Measurements from ENCODE around the gene CEP135. TPM values are rescaled to one million over a fixed set of nuclear protein-coding genes. Genes with fewer than 3 reads are reported as not detected.
"Not testable (repeated sequence)": the region's sequence is repeated elsewhere in the genome, so short reads cannot be mapped to it uniquely, and the experiment has no call there.

Gene CEP135
- total RNA-seq, 3 donors from 2014 or later = 14.4 to 15.5 (median 14.7) TPM

- H3K4me1 Mint-ChIP-seq (ENCODE audit: low read depth) = no peaks in the 10 kb centered on the region
- no peak overlapping the region for H3K4me3 Mint-ChIP-seq
- H3K9me3 Mint-ChIP-seq = peaks cover 14% of the 10 kb centered on the region
- ATAC-seq (no peak), DNase-seq (no peak)
- H3K36me3 Mint-ChIP-seq (ENCODE audit: insufficient read depth) = peaks cover 9% of the 10 kb centered on the region
- H3K27me3 Mint-ChIP-seq (ENCODE audit: low read depth) = no peaks in the 10 kb centered on the region
These were observed 17.7 kb upstream of the CEP135 start for GRCh38 chr4:55931043-55931442.

- DNase-seq (no peak), ATAC-seq (no peak)
- H3K9me3 Mint-ChIP-seq = peaks cover 19% of the 10 kb centered on the region
- H3K4me3 Mint-ChIP-seq = no peak overlapping the region
- H3K4me1 Mint-ChIP-seq (ENCODE audit: low read depth) = no peaks in the 10 kb centered on the region
- H3K36me3 Mint-ChIP-seq (ENCODE audit: insufficient read depth) = peaks cover 13% of the 10 kb centered on the region
- no peaks in the 10 kb centered on the region for H3K27me3 Mint-ChIP-seq (ENCODE audit: low read depth)
These were observed 16.9 kb upstream of the CEP135 start for GRCh38 chr4:55931833-55932232.

GRCh38 chr4:55932511-55932910 is 16.2 kb upstream of the CEP135 start:
- no peaks in the 10 kb centered on the region for H3K4me1 Mint-ChIP-seq (ENCODE audit: low read depth)
- no peaks in the 10 kb centered on the region for H3K27me3 Mint-ChIP-seq (ENCODE audit: low read depth)
- peaks cover 20% of the 10 kb centered on the region for H3K9me3 Mint-ChIP-seq
- H3K4me3 Mint-ChIP-seq = no peak overlapping the region
- H3K36me3 Mint-ChIP-seq (ENCODE audit: insufficient read depth) = peaks cover 14% of the 10 kb centered on the region
- DNase-seq (no peak), ATAC-seq (no peak)

GRCh38 chr4:55933611-55934010 is 15.1 kb upstream of the CEP135 start:
- H3K4me3 Mint-ChIP-seq = no peak overlapping the region
- no peak for ATAC-seq
- H3K9me3 Mint-ChIP-seq = peaks cover 21% of the 10 kb centered on the region
- no peaks in the 10 kb centered on the region for H3K27me3 Mint-ChIP-seq (ENCODE audit: low read depth)
- DNase-seq = no peak
- H3K4me1 Mint-ChIP-seq (ENCODE audit: low read depth) = no peaks in the 10 kb centered on the region
- peaks cover 19% of the 10 kb centered on the region for H3K36me3 Mint-ChIP-seq (ENCODE audit: insufficient read depth)

- H3K27me3 Mint-ChIP-seq (ENCODE audit: low read depth); H3K4me3 Mint-ChIP-seq; H3K4me1 Mint-ChIP-seq (ENCODE audit: low read depth); DNase-seq; ATAC-seq: not testable (repeated sequence)
- H3K9me3 Mint-ChIP-seq = peaks cover 40% of the 10 kb centered on the region
- H3K36me3 Mint-ChIP-seq (ENCODE audit: insufficient read depth) = peaks cover 38% of the 10 kb centered on the region
These were observed 12.8 kb upstream of the CEP135 start for GRCh38 chr4:55935907-55936306.

- no peak for ATAC-seq
- Mint-ChIP-seq H3K9me3 (peaks cover 40% of the 10 kb centered on the region), H3K36me3 (ENCODE audit: insufficient read depth) (peaks cover 40% of the 10 kb centered on the region)
These were observed 10.3 kb upstream of the CEP135 start for GRCh38 chr4:55938481-55938880.

GRCh38 chr4:55939421-55939820 is 9.3 kb upstream of the CEP135 start:
- DNase-seq (no peak), ATAC-seq (no peak)
- peaks cover 42% of the 10 kb centered on the region for H3K9me3 Mint-ChIP-seq
- no peaks in the 10 kb centered on the region for H3K27me3 Mint-ChIP-seq (ENCODE audit: low read depth)
- H3K4me1 Mint-ChIP-seq (ENCODE audit: low read depth) = no peaks in the 10 kb centered on the region
- H3K4me3 Mint-ChIP-seq = no peak overlapping the region
- H3K36me3 Mint-ChIP-seq (ENCODE audit: insufficient read depth) = peaks cover 37% of the 10 kb centered on the region

More at GRCh38 chr4:55938481-55938880, 10.3 kb upstream of the CEP135 start:
- no peak for DNase-seq
- H3K4me1 Mint-ChIP-seq (ENCODE audit: low read depth) = no peaks in the 10 kb centered on the region
- H3K4me3 Mint-ChIP-seq = no peak overlapping the region
- H3K27me3 Mint-ChIP-seq (ENCODE audit: low read depth) = no peaks in the 10 kb centered on the region

GRCh38 chr4:55941881-55942396 is 6.8 kb upstream of the CEP135 start:
- Mint-ChIP-seq H3K4me3 (no peak overlapping the region), H3K9me3 (peaks cover 36% of the 10 kb centered on the region), H3K27me3 (ENCODE audit: low read depth) (no peaks in the 10 kb centered on the region), H3K36me3 (ENCODE audit: insufficient read depth) (peaks cover 39% of the 10 kb centered on the region), H3K4me1 (ENCODE audit: low read depth) (peaks cover 16% of the 10 kb centered on the region)
- DNase-seq (no peak), ATAC-seq (no peak)

- no peaks in the 10 kb centered on the region for H3K27me3 Mint-ChIP-seq (ENCODE audit: low read depth)
- DNase-seq (no peak), ATAC-seq (peak; percentile 1)
- H3K9me3 Mint-ChIP-seq = peaks cover 6% of the 10 kb centered on the region
- peak overlapping the region; percentile 95 for H3K4me3 Mint-ChIP-seq
- peaks cover 46% of the 10 kb centered on the region for H3K4me1 Mint-ChIP-seq (ENCODE audit: low read depth)
- peaks cover 8% of the 10 kb centered on the region for H3K36me3 Mint-ChIP-seq (ENCODE audit: insufficient read depth)
These were observed 1.4 kb upstream of the CEP135 start for GRCh38 chr4:55947254-55947882.

- ATAC-seq = peak; percentile 46 to 47
- peak; percentile 27 for DNase-seq
- H3K36me3 Mint-ChIP-seq (ENCODE audit: insufficient read depth) = peaks cover 13% of the 10 kb centered on the region
- H3K27me3 Mint-ChIP-seq (ENCODE audit: low read depth) = no peaks in the 10 kb centered on the region
- peaks cover 46% of the 10 kb centered on the region for H3K4me1 Mint-ChIP-seq (ENCODE audit: low read depth)
- H3K4me3 Mint-ChIP-seq = peak overlapping the region; percentile 95
- H3K9me3 Mint-ChIP-seq = peaks cover 6% of the 10 kb centered on the region
These were observed 626 bp upstream of the CEP135 start for GRCh38 chr4:55947912-55948725.

GRCh38 chr4:55949482-55949802 is 697 bp downstream of the CEP135 start:
- peak overlapping the region; percentile 95 for H3K4me3 Mint-ChIP-seq
- peaks cover 46% of the 10 kb centered on the region for H3K4me1 Mint-ChIP-seq (ENCODE audit: low read depth)

GRCh38 chr4:55951191-55951922 is 2.6 kb downstream of the CEP135 start:
- H3K27me3 Mint-ChIP-seq (ENCODE audit: low read depth) = no peaks in the 10 kb centered on the region
- H3K4me1 Mint-ChIP-seq (ENCODE audit: low read depth) = peaks cover 34% of the 10 kb centered on the region
- peak overlapping the region; percentile 25 for H3K4me3 Mint-ChIP-seq
- no peak for DNase-seq
- no peak for ATAC-seq
- H3K36me3 Mint-ChIP-seq (ENCODE audit: insufficient read depth) = peaks cover 25% of the 10 kb centered on the region
- H3K9me3 Mint-ChIP-seq = no peaks in the 10 kb centered on the region

More at GRCh38 chr4:55949482-55949802, 697 bp downstream of the CEP135 start:
- H3K27me3 Mint-ChIP-seq (ENCODE audit: low read depth) = no peaks in the 10 kb centered on the region
- ATAC-seq (no peak), DNase-seq (no peak)
- H3K9me3 Mint-ChIP-seq = peaks cover 4% of the 10 kb centered on the region
- peaks cover 20% of the 10 kb centered on the region for H3K36me3 Mint-ChIP-seq (ENCODE audit: insufficient read depth)

- DNase-seq = no peak
- no peaks in the 10 kb centered on the region for H3K9me3 Mint-ChIP-seq
- H3K36me3 Mint-ChIP-seq (ENCODE audit: insufficient read depth) = peaks cover 41% of the 10 kb centered on the region
- H3K4me3 Mint-ChIP-seq = no peak overlapping the region
- H3K4me1 Mint-ChIP-seq (ENCODE audit: low read depth) = peaks cover 3% of the 10 kb centered on the region
- no peak for ATAC-seq
- no peaks in the 10 kb centered on the region for H3K27me3 Mint-ChIP-seq (ENCODE audit: low read depth)
These were observed 7.0 kb downstream of the CEP135 start for GRCh38 chr4:55955710-55956109.

- H3K27me3 Mint-ChIP-seq (ENCODE audit: low read depth) = no peaks in the 10 kb centered on the region
- peaks cover 49% of the 10 kb centered on the region for H3K36me3 Mint-ChIP-seq (ENCODE audit: insufficient read depth)
- no peaks in the 10 kb centered on the region for H3K9me3 Mint-ChIP-seq
- ATAC-seq (no peak), DNase-seq (no peak)
- H3K4me1 Mint-ChIP-seq (ENCODE audit: low read depth) = peaks cover 2% of the 10 kb centered on the region
- H3K4me3 Mint-ChIP-seq = no peak overlapping the region
These were observed 10.9 kb downstream of the CEP135 start for GRCh38 chr4:55959655-55960054.

Data from activated T-cell treated with anti-CD3 and anti-CD28 coated beads, Interleukin-2, amount 50 U/mL, for 4 hours (primary cell).